Sciatic nerve (tissue), 2 donors: ENCODE results near the gene ATP1A2. TPM values are rescaled to one million over a fixed set of nuclear protein-coding genes. Genes with fewer than 3 reads are reported as not detected.

Experiments used
- ATAC-seq: fragments of 200-7000 bp; cut with Tn5 transposase; one replicate; pipeline ENCODE4 v1.9.1; 2020; ENCODE audit warnings: mild to moderate bottlenecking, moderate library complexity
- DNase-seq: peaks from one replicate; pipeline ENCODE4 v3.0.0-alpha.2; 2020; ENCODE audit warnings: low spot score
- intact Hi-C: fragments of 100-400 bp; cut with DNase I; formaldehyde crosslinking; loops from one replicate; pipeline ENCODE4 v1.14.2; 2022
- total RNA-seq: library from RNA; stranded (reverse); fragmentation: NEBNext Ultra II Directional; extraction: Animal tissue kit (Norgen Biotek cat#: 25700); gene quantifications from one replicate; pipeline ENCODE4 v1.2.1, GENCODE V29; 2021
- donor health status: DM: no; HTN: no; CAD: no.
- donor health status: DM: no; HTN: no; CAD: no.

Gene ATP1A2
- total RNA-seq, 1 donor from 2014 or later, result 136 TPM

DNA sequence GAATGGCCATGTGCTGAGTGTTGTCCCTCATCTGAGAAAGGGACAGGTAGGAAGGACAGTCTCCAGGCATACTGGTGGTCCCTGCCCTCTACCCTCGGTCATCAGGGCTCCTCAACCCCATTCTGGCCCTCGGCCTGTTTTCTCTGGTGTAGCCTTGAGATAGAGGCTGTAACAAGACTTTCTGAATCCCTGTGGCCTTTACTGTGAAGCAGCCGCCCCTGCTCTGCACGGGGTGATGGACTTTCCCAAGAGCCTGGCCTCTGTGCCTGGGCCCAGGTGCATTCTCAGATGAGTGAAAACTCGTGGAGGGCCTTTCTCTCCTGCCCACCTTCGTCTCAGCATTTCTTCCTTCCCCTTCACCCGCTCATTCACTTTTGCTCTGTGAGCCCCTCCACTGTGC, 71.8 kb downstream of the ATP1A2 start:
- intact Hi-C loops, result no loop called here
- DNase-seq (no peak), ATAC-seq (no peak)

GRCh38 chr1:160188341-160188740, 72.8 kb downstream of the ATP1A2 start:
- DNase-seq (no peak), ATAC-seq (no peak)
- intact Hi-C loops, result no loop called here

GRCh38 chr1:160189649-160190625, 74.4 kb downstream of the ATP1A2 start, which contains the start of gene CASQ1:
TSS of gene CASQ1 (plus strand) at chr1:160190575. CDS start at chr1:160190752, 177 bp downstream.
- intact Hi-C loops, result no loop called here
- ATAC-seq (no peak), DNase-seq (peak; percentile 74)

- DNase-seq (no peak), ATAC-seq (no peak)
- intact Hi-C loops, result no loop called here
Observed at GRCh38 chr1:160191756-160192155, 76.2 kb downstream of the ATP1A2 start.

DNA sequence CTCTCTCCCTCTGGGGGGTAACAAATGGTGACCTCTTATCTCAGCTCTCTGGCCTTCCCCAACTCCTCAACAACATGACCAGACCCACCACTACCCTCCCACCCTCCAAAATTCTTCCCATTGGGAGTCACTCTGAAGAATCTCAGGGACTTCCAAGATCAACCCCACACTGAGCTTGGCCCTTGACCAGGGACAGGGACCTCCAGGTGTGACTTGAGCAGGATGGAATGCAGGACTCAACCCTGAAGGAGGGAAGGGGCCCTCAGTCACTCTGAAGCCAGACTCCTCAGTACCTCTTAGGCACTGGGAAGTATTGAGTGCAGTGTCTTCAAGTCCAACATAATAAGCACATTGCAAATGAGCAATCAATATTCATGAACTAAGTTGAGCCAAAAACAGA, 76.7 kb downstream of the ATP1A2 start:
- intact Hi-C loops, result no loop called here
- ATAC-seq (no peak), DNase-seq (no peak)

Other genes with a start within 250 kb of the ATP1A2 start
- 1.6 TPM for gene CFAP45, start 215.6 kb upstream of the ATP1A2 start, total RNA-seq
- gene TAGLN2, start 190.3 kb upstream of the ATP1A2 start, total RNA-seq, result 184 TPM
- 0.18 TPM for gene IGSF9, start 170.1 kb upstream of the ATP1A2 start, total RNA-seq
- gene SLAMF9, start 161.5 kb upstream of the ATP1A2 start, total RNA-seq, result 0.80 TPM
- 5.9 TPM for gene PIGM, start 83.8 kb upstream of the ATP1A2 start, total RNA-seq
- 23.7 TPM for gene KCNJ10, start 45.6 kb upstream of the ATP1A2 start, total RNA-seq
- gene KCNJ9, start 34.2 kb upstream of the ATP1A2 start, total RNA-seq, result 0.18 TPM
- 54.9 TPM for gene IGSF8, start 17.1 kb upstream of the ATP1A2 start, total RNA-seq
- gene ATP1A4, start 35.8 kb downstream of the ATP1A2 start, total RNA-seq, result 1.2 TPM
- 1.1 TPM for gene CASQ1, start 74.8 kb downstream of the ATP1A2 start, total RNA-seq
- gene PEA15, start 89.6 kb downstream of the ATP1A2 start, total RNA-seq, result 324 TPM
- 142 TPM for gene DCAF8, start 146.8 kb downstream of the ATP1A2 start, total RNA-seq
- 71.1 TPM for gene PEX19, start 169.4 kb downstream of the ATP1A2 start, total RNA-seq
- gene COPA, start 227.5 kb downstream of the ATP1A2 start, total RNA-seq, result 147 TPM
- 64.7 TPM for gene NCSTN, start 227.6 kb downstream of the ATP1A2 start, total RNA-seq